ENCODE measurements around the gene ARHGAP35. TPM values are rescaled to one million over a fixed set of nuclear protein-coding genes. Genes with fewer than 3 reads are reported as not detected.

ARHGAP35 gene
- total and polyA plus RNA-seq, 2 experiments from 2014 or later: 13.6 to 57.7 TPM

DNA sequence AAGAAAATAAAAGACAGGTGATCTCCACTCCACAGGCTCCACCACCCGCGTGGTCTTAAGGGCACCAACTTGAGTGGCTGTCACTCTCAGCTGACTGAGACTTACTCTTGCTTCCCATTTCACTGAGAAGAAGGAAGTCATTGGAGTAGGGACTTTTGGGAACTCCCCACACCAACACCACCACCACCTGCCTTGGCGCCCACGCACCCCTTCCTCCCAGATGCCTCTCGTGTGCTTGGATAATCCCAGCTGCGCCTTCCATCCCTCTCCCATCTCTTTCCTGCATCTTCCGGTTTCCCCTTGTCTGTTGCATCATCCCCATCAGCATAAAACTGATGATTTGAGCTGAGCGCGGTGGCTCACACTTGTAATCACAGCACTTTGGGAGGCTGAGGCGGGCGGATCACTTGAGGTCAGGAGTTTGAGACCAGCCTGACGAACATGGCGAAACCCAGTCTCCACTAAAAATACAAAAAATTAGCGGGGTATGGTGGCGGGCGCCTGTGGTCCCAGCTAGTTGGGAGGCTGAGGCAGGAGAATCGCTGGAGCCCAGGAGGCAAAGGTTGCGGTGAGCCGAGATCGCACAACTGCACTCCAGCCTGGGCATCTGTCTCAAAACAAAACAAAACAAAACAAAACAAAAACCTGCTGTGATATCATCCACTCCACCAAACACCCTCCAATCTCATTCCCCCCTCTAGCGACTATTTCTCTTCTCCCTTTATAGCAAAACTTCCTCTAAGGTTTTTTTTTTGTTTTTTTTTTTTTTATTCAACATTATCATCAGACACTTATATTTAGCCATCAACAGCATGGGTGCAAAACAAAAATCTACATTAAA is 35.7 kb upstream of the ARHGAP35 start:
- no peak overlapping the region for H3K27ac Mint-ChIP-seq

More for the DNA sequence above, 35.7 kb upstream of the ARHGAP35 start:
- H3K4me3 Mint-ChIP-seq: no peak overlapping the region
- H3K27ac ChIP-seq (ENCODE audit: low read depth): no peak overlapping the region
- H2AFZ ChIP-seq: no peak overlapping the region
- TF ChIP-seq EZH2 (IDR thresholded peaks at IDR 0.05; ENCODE audit: low read depth, unreplicated experiment) (no peak), EZH2phosphoT487 (IDR thresholded peaks at IDR 0.05; ENCODE audit: unreplicated experiment) (no peak), POLR2AphosphoS5 (IDR thresholded peaks at IDR 0.05; ENCODE audit: low read depth) (no peak), ZNF331 (CRISPR knock-in tag; IDR thresholded peaks at IDR 0.05; ENCODE audit: low read depth) (no peak), NANOG (IDR thresholded peaks at IDR 0.05; ENCODE audit: borderline replicate concordance) (no peak), ZNF114 (CRISPR knock-in tag; IDR thresholded peaks at IDR 0.05) (no peak), JUNB (IDR thresholded peaks at IDR 0.05; ENCODE audit: unreplicated experiment) (no peak), CREB1 (CRISPR knock-in tag; IDR thresholded peaks at IDR 0.05; ENCODE audit: low read depth) (no peak)
- TF ChIP-seq, protein P1, sequence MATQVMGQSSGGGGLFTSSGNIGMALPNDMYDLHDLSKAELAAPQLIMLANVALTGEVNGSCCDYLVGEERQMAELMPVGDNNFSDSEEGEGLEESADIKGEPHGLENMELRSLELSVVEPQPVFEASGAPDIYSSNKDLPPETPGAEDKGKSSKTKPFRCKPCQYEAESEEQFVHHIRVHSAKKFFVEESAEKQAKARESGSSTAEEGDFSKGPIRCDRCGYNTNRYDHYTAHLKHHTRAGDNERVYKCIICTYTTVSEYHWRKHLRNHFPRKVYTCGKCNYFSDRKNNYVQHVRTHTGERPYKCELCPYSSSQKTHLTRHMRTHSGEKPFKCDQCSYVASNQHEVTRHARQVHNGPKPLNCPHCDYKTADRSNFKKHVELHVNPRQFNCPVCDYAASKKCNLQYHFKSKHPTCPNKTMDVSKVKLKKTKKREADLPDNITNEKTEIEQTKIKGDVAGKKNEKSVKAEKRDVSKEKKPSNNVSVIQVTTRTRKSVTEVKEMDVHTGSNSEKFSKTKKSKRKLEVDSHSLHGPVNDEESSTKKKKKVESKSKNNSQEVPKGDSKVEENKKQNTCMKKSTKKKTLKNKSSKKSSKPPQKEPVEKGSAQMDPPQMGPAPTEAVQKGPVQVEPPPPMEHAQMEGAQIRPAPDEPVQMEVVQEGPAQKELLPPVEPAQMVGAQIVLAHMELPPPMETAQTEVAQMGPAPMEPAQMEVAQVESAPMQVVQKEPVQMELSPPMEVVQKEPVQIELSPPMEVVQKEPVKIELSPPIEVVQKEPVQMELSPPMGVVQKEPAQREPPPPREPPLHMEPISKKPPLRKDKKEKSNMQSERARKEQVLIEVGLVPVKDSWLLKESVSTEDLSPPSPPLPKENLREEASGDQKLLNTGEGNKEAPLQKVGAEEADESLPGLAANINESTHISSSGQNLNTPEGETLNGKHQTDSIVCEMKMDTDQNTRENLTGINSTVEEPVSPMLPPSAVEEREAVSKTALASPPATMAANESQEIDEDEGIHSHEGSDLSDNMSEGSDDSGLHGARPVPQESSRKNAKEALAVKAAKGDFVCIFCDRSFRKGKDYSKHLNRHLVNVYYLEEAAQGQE (IDR thresholded peaks at IDR 0.05; ENCODE audit: unreplicated experiment): no peak
- TF ChIP-seq, protein P2, sequence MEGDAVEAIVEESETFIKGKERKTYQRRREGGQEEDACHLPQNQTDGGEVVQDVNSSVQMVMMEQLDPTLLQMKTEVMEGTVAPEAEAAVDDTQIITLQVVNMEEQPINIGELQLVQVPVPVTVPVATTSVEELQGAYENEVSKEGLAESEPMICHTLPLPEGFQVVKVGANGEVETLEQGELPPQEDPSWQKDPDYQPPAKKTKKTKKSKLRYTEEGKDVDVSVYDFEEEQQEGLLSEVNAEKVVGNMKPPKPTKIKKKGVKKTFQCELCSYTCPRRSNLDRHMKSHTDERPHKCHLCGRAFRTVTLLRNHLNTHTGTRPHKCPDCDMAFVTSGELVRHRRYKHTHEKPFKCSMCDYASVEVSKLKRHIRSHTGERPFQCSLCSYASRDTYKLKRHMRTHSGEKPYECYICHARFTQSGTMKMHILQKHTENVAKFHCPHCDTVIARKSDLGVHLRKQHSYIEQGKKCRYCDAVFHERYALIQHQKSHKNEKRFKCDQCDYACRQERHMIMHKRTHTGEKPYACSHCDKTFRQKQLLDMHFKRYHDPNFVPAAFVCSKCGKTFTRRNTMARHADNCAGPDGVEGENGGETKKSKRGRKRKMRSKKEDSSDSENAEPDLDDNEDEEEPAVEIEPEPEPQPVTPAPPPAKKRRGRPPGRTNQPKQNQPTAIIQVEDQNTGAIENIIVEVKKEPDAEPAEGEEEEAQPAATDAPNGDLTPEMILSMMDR (conservative IDR thresholded peaks at IDR 0.05; ENCODE audit: low read depth in 2 of 2): no peak
- TF ChIP-seq, protein P3, sequence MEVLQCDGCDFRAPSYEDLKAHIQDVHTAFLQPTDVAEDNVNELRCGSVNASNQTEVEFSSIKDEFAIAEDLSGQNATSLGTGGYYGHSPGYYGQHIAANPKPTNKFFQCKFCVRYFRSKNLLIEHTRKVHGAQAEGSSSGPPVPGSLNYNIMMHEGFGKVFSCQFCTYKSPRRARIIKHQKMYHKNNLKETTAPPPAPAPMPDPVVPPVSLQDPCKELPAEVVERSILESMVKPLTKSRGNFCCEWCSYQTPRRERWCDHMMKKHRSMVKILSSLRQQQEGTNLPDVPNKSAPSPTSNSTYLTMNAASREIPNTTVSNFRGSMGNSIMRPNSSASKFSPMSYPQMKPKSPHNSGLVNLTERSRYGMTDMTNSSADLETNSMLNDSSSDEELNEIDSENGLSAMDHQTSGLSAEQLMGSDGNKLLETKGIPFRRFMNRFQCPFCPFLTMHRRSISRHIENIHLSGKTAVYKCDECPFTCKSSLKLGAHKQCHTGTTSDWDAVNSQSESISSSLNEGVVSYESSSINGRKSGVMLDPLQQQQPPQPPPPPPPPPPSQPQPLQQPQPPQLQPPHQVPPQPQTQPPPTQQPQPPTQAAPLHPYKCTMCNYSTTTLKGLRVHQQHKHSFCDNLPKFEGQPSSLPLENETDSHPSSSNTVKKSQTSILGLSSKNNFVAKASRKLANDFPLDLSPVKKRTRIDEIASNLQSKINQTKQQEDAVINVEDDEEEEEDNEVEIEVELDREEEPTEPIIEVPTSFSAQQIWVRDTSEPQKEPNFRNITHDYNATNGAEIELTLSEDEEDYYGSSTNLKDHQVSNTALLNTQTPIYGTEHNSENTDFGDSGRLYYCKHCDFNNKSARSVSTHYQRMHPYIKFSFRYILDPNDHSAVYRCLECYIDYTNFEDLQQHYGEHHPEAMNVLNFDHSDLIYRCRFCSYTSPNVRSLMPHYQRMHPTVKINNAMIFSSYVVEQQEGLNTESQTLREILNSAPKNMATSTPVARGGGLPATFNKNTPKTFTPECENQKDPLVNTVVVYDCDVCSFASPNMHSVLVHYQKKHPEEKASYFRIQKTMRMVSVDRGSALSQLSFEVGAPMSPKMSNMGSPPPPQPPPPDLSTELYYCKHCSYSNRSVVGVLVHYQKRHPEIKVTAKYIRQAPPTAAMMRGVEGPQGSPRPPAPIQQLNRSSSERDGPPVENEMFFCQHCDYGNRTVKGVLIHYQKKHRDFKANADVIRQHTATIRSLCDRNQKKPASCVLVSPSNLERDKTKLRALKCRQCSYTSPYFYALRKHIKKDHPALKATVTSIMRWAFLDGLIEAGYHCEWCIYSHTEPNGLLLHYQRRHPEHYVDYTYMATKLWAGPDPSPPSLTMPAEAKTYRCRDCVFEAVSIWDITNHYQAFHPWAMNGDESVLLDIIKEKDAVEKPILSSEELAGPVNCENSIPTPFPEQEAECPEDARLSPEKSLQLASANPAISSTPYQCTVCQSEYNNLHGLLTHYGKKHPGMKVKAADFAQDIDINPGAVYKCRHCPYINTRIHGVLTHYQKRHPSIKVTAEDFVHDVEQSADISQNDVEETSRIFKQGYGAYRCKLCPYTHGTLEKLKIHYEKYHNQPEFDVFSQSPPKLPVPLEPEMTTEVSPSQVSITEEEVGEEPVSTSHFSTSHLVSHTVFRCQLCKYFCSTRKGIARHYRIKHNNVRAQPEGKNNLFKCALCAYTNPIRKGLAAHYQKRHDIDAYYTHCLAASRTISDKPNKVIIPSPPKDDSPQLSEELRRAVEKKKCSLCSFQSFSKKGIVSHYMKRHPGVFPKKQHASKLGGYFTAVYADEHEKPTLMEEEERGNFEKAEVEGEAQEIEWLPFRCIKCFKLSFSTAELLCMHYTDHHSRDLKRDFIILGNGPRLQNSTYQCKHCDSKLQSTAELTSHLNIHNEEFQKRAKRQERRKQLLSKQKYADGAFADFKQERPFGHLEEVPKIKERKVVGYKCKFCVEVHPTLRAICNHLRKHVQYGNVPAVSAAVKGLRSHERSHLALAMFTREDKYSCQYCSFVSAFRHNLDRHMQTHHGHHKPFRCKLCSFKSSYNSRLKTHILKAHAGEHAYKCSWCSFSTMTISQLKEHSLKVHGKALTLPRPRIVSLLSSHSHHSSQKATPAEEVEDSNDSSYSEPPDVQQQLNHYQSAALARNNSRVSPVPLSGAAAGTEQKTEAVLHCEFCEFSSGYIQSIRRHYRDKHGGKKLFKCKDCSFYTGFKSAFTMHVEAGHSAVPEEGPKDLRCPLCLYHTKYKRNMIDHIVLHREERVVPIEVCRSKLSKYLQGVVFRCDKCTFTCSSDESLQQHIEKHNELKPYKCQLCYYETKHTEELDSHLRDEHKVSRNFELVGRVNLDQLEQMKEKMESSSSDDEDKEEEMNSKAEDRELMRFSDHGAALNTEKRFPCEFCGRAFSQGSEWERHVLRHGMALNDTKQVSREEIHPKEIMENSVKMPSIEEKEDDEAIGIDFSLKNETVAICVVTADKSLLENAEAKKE (CRISPR knock-in tag; IDR thresholded peaks at IDR 0.05): no peak
- TF ChIP-seq, protein P4, sequence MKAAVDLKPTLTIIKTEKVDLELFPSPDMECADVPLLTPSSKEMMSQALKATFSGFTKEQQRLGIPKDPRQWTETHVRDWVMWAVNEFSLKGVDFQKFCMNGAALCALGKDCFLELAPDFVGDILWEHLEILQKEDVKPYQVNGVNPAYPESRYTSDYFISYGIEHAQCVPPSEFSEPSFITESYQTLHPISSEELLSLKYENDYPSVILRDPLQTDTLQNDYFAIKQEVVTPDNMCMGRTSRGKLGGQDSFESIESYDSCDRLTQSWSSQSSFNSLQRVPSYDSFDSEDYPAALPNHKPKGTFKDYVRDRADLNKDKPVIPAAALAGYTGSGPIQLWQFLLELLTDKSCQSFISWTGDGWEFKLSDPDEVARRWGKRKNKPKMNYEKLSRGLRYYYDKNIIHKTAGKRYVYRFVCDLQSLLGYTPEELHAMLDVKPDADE (IDR thresholded peaks at IDR 0.05): no peak
- peaks cover 4% of the 10 kb centered on the region for H3K27me3 Mint-ChIP-seq (ENCODE audit: insufficient read depth, low read depth, poor library complexity)
- H3K4me1 ChIP-seq (ENCODE audit: insufficient read depth): peaks cover 5% of the 10 kb centered on the region; the same call in 1 of the 2 replicates
- no peak for ATAC-seq
- no peaks in the 10 kb centered on the region for H3K9me2 ChIP-seq (ENCODE audit: insufficient read depth)
- no peaks in the 10 kb centered on the region for H3F3A ChIP-seq (replicated peaks; ENCODE audit: low read depth)
- no peaks in the 10 kb centered on the region for H3K36me3 Mint-ChIP-seq (ENCODE audit: low read depth)
- peaks cover 5% of the 10 kb centered on the region for H3K4me1 Mint-ChIP-seq
- no peaks in the 10 kb centered on the region for H3K79me2 ChIP-seq (replicated peaks; ENCODE audit: insufficient read depth)
- H3K9me3 Mint-ChIP-seq: no peaks in the 10 kb centered on the region; the same call in 2 of the 3 replicates
- no peak overlapping the region for H3K4me3 ChIP-seq
- no peak overlapping the region for H3K4me2 ChIP-seq
- H3K27me3 ChIP-seq (ENCODE audit: insufficient read depth): no peaks in the 10 kb centered on the region
- H4K20me1 ChIP-seq (replicated peaks; ENCODE audit: insufficient read depth): no peaks in the 10 kb centered on the region
- no peaks in the 10 kb centered on the region for H3K36me3 ChIP-seq (ENCODE audit: insufficient read depth)
- DNase-seq (ENCODE audit: low spot score): no peak
